ENCODE results near the gene COX20.

Gene COX20

DNA sequence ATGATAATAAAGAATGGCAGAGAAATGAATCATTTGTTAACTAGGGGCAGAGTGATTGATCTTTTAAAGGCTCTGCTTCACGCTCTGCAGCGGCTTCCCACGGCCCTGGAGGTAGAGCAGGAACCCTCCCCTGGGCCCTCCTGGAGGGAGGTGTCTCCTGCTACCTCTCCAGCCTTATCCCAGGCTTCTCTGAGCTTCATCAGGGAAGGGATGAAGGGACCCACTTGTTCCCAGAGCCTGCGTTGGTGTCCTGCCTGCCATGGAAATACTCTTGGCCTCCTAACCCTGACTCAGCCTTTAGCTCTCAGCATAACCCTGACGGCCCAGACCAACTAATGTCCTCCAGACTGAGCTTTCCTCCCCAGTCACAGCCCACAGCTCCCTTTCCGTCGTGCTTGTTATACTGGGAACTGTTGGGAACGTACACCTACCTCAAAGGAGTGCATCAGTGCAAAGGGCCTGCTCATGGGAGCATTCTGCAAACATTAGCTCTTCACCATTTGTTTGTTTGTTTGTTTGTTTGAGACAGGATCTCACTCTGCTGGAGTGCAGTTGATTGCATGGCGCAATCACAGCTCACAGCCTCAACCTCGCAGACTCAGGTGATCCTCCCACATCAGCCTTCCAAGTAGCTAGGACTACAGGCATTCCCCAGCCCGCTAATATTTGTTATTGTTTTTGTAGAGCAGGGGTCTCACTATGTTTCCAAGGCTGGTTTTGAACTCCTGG lies 46.3 kb downstream of the COX20 start:
- no peak for DNase-seq

DNA sequence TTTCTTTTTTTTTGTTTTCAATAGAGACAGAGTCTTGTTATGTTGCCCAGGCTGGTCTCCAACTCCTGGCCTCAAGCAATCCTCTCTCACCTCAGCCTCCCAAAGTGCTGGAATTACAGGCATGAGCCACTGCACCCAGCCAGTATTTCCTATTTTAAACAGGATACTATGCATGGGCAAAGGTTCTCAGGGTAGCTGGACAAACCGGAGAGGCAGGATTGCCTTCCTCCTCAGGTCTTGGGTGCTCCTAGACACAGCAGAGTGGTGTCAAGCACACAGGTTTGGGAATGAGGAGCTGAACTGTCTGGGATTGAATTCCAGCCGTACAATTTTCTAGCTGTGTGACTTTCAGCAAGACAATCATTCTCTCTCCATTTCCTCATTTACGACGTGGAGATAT lies 51.8 kb downstream of the COX20 start:
- DNase-seq = no peak

- DNase-seq = no peak
Measured at GRCh38 chr1:244893836-244894235, 58.4 kb downstream of the COX20 start.
